Ovary (tissue), 3 donors: ENCODE measurements around the gene SPDYE2B.
"Not testable (repeated sequence)": the region's sequence is repeated elsewhere in the genome, so short reads cannot be mapped to it uniquely, and the experiment has no call there.

Experiments used
- CTCF ChIP-seq, 3 donors: fragments of 450-650 bp in 2 of 3; fragments of 200-600 bp in 1 of 3; IDR thresholded peaks; one replicate each; pipeline versions ENCODE4 v1.5.1 to v1.8.0; 2016 to 2022; ENCODE audit warnings: antibody characterized with exemption in 3 of 3, mild to moderate bottlenecking in 1 of 3
- POLR2A ChIP-seq: fragments of 450-650 bp; IDR thresholded peaks from one replicate; pipeline ENCODE4 v1.6.1; 2017; ENCODE audit warnings: antibody characterized with exemption, mild to moderate bottlenecking, moderate library complexity
- donor health status: DM: no; HTN: no; CAD: no.

- not testable (repeated sequence) for TF ChIP-seq CTCF (IDR thresholded peaks at IDR 0.05); POLR2A
Measured at GRCh38 chr7:102613575-102614345, 36.4 kb upstream of the SPDYE2B start.
